ENCODE results near the gene CD44. TPM values are rescaled to one million over a fixed set of nuclear protein-coding genes. Genes with fewer than 3 reads are reported as not detected.
A peak's percentile ranks its signal among the peaks of the same experiment; 100 is the strongest.

The CD44 gene
- total and polyA plus RNA-seq, 10 of the 15 experiments (the other 5 are each of a cell fraction or from before 2014, with no cell fraction given), result 57.1 to 293 (median 120) TPM

- DNase-seq (ENCODE audit: low read depth, low spot score) (no peak), ATAC-seq (peak; percentile 57), FAIRE-seq (no peak)
- no peaks in the 10 kb centered on the region for H3K9me3 ChIP-seq (replicated peaks; ENCODE audit: control insufficient read depth, insufficient read depth, low read length)
- ChIA-PET CTCF (interaction anchor here (0.7 to 2.0 kb wide), 3 partner anchors 9 to 328 kb away, joined by 3 to 8 read pairs (median 3); no protein-coding TSS in a partner anchor), SMC1A (ENCODE audit: uncharacterized antibody, unreplicated experiment) (interaction anchor here (0.7 to 16.2 kb wide), 9 partner anchors 9 to 229 kb away, joined by 3 to 234 read pairs (median 4); no protein-coding TSS in a partner anchor), RAD21 (ENCODE audit: unreplicated experiment) (interaction anchor here (1.3 to 2.7 kb wide), 2 partner anchors 10 to 11 kb away, joined by 3 to 12 read pairs; no protein-coding TSS in a partner anchor), POLR2A (no interaction called here)
- 0 out of 2 replicates have a peak, but pooled peaks have one; percentile 16 for TF ChIP-seq NR2F1 (conservative IDR thresholded peaks at IDR 0.05)
- no peak for TF ChIP-seq ATF7 (IDR thresholded peaks at IDR 0.05; ENCODE audit: low read depth)
- TF ChIP-seq TCF7 (IDR thresholded peaks at IDR 0.05; ENCODE audit: borderline replicate concordance), result no peak
- H3K27me3 ChIP-seq (replicated peaks in 1 of 2; ENCODE audit: control insufficient read depth in 2 of 2, insufficient read depth in 2 of 2, low read length in 1 of 2), result no peaks in the 10 kb centered on the region
- in situ Hi-C loops (cut with MboI), result no loop called here
- H3K27ac ChIP-seq (ENCODE audit: control insufficient read depth, insufficient read depth), result no peak overlapping the region
- H3K9ac ChIP-seq (ENCODE audit: control insufficient read depth, insufficient read depth, low read length), result no peak overlapping the region
- peaks cover 15% of the 10 kb centered on the region for H3K79me2 ChIP-seq (ENCODE audit: control insufficient read depth, insufficient read depth, low read length)
- intact Hi-C loops (cut with micrococcal nuclease; ENCODE audit: unreplicated experiment), result no loop called here
- WGBS (ENCODE audit: insufficient coverage, insufficient replicate concordance, low lambda C conversion rate, missing lambda C conversion rate), result 13% methylated on average over 5 of the region's 5 CpGs
- no peak overlapping the region for H3K4me3 ChIP-seq
- H3K4me1 ChIP-seq (ENCODE audit: control insufficient read depth, insufficient read depth, low read length), result no peaks in the 10 kb centered on the region
- no TSS peak for BruUV-seq (replicated peaks)
- H3K4me2 ChIP-seq (ENCODE audit: control insufficient read depth, insufficient read depth), result no peak overlapping the region
- peaks cover 0 to 2% of the 10 kb centered on the region in 2 experiments; a peak in 3 of 4 replicates for H3K36me3 ChIP-seq (ENCODE audit: control insufficient read depth in 2 of 2, insufficient read depth in 2 of 2, low read length in 1 of 2)
- H2AFZ ChIP-seq (ENCODE audit: control insufficient read depth, low read depth, low read length), result no peak overlapping the region
- H4K20me1 ChIP-seq (ENCODE audit: control insufficient read depth, insufficient read depth), result no peaks in the 10 kb centered on the region
Observed at GRCh38 chr11:35155677-35156076, 16.7 kb downstream of the CD44 start.

- Histone ChIP-seq H3K36me3 (ENCODE audit: control insufficient read depth in 2 of 2, insufficient read depth in 2 of 2, low read length in 1 of 2) (peaks cover 0 to 2% of the 10 kb centered on the region in 2 experiments; a peak in 2 of 4 replicates), H3K27ac (ENCODE audit: control insufficient read depth, insufficient read depth) (no peak overlapping the region), H3K79me2 (ENCODE audit: control insufficient read depth, insufficient read depth, low read length) (peaks cover 17% of the 10 kb centered on the region), H3K4me2 (ENCODE audit: control insufficient read depth, insufficient read depth) (no peak overlapping the region), H3K9me3 (replicated peaks; ENCODE audit: control insufficient read depth, insufficient read depth, low read length) (no peaks in the 10 kb centered on the region), H4K20me1 (ENCODE audit: control insufficient read depth, insufficient read depth) (no peaks in the 10 kb centered on the region), H3K27me3 (replicated peaks in 1 of 2; ENCODE audit: control insufficient read depth in 2 of 2, insufficient read depth in 2 of 2, low read length in 1 of 2) (no peaks in the 10 kb centered on the region), H2AFZ (ENCODE audit: control insufficient read depth, low read depth, low read length) (no peak overlapping the region), H3K9ac (ENCODE audit: control insufficient read depth, insufficient read depth, low read length) (no peak overlapping the region), H3K4me1 (ENCODE audit: control insufficient read depth, insufficient read depth, low read length) (peaks cover 8% of the 10 kb centered on the region), H3K4me3 (no peak overlapping the region)
- in situ Hi-C loops (cut with MboI), result no loop called here
- ChIA-PET POLR2A (no interaction called here), SMC1A (ENCODE audit: uncharacterized antibody, unreplicated experiment) (interaction anchor here (11.0 to 16.2 kb wide), 2 partner anchors 8 to 155 kb away, joined by 76 to 234 read pairs; no protein-coding TSS in a partner anchor), CTCF (interaction anchor here (0.6 to 1.9 kb wide), 4 partner anchors 12 to 231 kb away, joined by 3 to 8 read pairs (median 4); no protein-coding TSS in a partner anchor), RAD21 (ENCODE audit: unreplicated experiment) (interaction anchor here (1.2 to 1.8 kb wide), 2 partner anchors 12 to 231 kb away, joined by 3 to 5 read pairs; no protein-coding TSS in a partner anchor)
- no peak for FAIRE-seq
- WGBS (ENCODE audit: insufficient coverage, insufficient replicate concordance, low lambda C conversion rate, missing lambda C conversion rate), result 76% methylated on average over 12 of the region's 12 CpGs
- intact Hi-C loops (cut with micrococcal nuclease; ENCODE audit: unreplicated experiment), result no loop called here
- no peak for DNase-seq (ENCODE audit: low read depth, low spot score)
- BruUV-seq (replicated peaks), result no TSS peak
- ATAC-seq, result no peak
- TF ChIP-seq HDAC2 (IDR thresholded peaks at IDR 0.05) (no peak), SKIL (IDR thresholded peaks at IDR 0.05; ENCODE audit: low read depth, poor library complexity, severe bottlenecking) (no peak), CBX5 (IDR thresholded peaks at IDR 0.05; ENCODE audit: low read depth) (no peak), BCL3 (IDR thresholded peaks at IDR 0.05; ENCODE audit: borderline replicate concordance, insufficient read depth, low read depth, low read length, poor library complexity, severe bottlenecking) (no peak), ELK1 (IDR thresholded peaks at IDR 0.05; ENCODE audit: low read depth, low read length) (no peak), GABPA (IDR thresholded peaks at IDR 0.05; ENCODE audit: low read depth) (no peak), SMAD1 (IDR thresholded peaks at IDR 0.05; ENCODE audit: low read depth, partially characterized antibody) (no peak), RFX5 (IDR thresholded peaks at IDR 0.05; ENCODE audit: low read depth, low read length) (no peak)
Observed at GRCh38 chr11:35157814-35158700, 19.1 kb downstream of the CD44 start.

All from GM12878 (cell line).